GM23338 (cell line): ENCODE data around the gene MAP3K5.

Experiments
- CREB1 ChIP-seq: fragments of 250-450 bp; sonication (Bioruptor Pico); IDR thresholded peaks from 2 replicates; pipeline ENCODE4 v1.5.0; 2020; ENCODE audit warnings: low read depth, mild to moderate bottlenecking, moderate library complexity
- CTCF ChIP-seq, 2 experiments: fragments of 200-600 bp in 1 of 2; sonication (generic) in 1 of 2; conservative IDR thresholded peaks; 2 replicates each; pipeline versions ENCODE4 v1.5.1 to v1.6.1; 2016 to 2017; ENCODE audit warnings: antibody characterized with exemption in 2 of 2, low read depth in 2 of 2, mild to moderate bottlenecking in 2 of 2, moderate library complexity in 1 of 2
- EZH2 ChIP-seq: fragments of 200-600 bp; sonication (generic); IDR thresholded peaks from one replicate; pipeline ENCODE4 v1.8.0; 2017; ENCODE audit warnings: antibody characterized with exemption, mild to moderate bottlenecking, low read depth; ENCODE audit not compliant: unreplicated experiment
- EZH2phosphoT487 ChIP-seq: fragments of 200-600 bp; sonication (generic); IDR thresholded peaks from one replicate; pipeline ENCODE4 v1.8.1; 2018; ENCODE audit warnings: antibody characterized with exemption; ENCODE audit not compliant: unreplicated experiment
- JUNB ChIP-seq: IDR thresholded peaks from one replicate; pipeline ENCODE4 v1.6.1; 2016; ENCODE audit warnings: antibody characterized with exemption; ENCODE audit not compliant: unreplicated experiment
- POLR2AphosphoS5 ChIP-seq: IDR thresholded peaks from 2 replicates; pipeline ENCODE4 v1.6.1; 2016; ENCODE audit warnings: antibody characterized with exemption, low read depth
- REST ChIP-seq: IDR thresholded peaks from one replicate; pipeline ENCODE4 v1.6.1; 2018; ENCODE audit warnings: antibody characterized with exemption; ENCODE audit not compliant: unreplicated experiment
- STAT1 ChIP-seq: IDR thresholded peaks from one replicate; pipeline ENCODE4 v1.6.1; 2016; ENCODE audit warnings: antibody characterized with exemption; ENCODE audit not compliant: unreplicated experiment
- ZNF114 ChIP-seq: fragments of 250-450 bp; sonication (Bioruptor Pico); IDR thresholded peaks from 2 replicates; pipeline ENCODE4 v1.5.0; 2020; ENCODE audit warnings: mild to moderate bottlenecking, moderate library complexity
- ZNF331 ChIP-seq: fragments of 250-450 bp; sonication (Bioruptor Pico); IDR thresholded peaks from 2 replicates; pipeline ENCODE4 v1.5.0; 2020; ENCODE audit warnings: low read depth, mild to moderate bottlenecking, moderate library complexity
- ZNF462 ChIP-seq: fragments of 250-450 bp; sonication (Bioruptor Pico); IDR thresholded peaks from 2 replicates; pipeline ENCODE4 v1.5.0; 2020; ENCODE audit warnings: mild to moderate bottlenecking, moderate library complexity

- TF ChIP-seq CTCF (conservative IDR thresholded peaks at IDR 0.05; ENCODE audit: low read depth in 2 of 2): no peak
- no peak for TF ChIP-seq EZH2
- TF ChIP-seq POLR2AphosphoS5: no peak
- no peak for TF ChIP-seq REST
- no peak for TF ChIP-seq STAT1
- no peak for TF ChIP-seq EZH2phosphoT487
- TF ChIP-seq JUNB: no peak
- no peak for TF ChIP-seq CREB1 (CRISPR knock-in tag)
- no peak for TF ChIP-seq ZNF331 (CRISPR knock-in tag)
- no peak for TF ChIP-seq ZNF114 (CRISPR knock-in tag)
- TF ChIP-seq ZNF462 (CRISPR knock-in tag): no peak
These were observed 139.6 kb downstream of the MAP3K5 start for GRCh38 chr6:136652656-136653055.
